ENCODE data around the gene MYH7.

MYH7 gene

DNA sequence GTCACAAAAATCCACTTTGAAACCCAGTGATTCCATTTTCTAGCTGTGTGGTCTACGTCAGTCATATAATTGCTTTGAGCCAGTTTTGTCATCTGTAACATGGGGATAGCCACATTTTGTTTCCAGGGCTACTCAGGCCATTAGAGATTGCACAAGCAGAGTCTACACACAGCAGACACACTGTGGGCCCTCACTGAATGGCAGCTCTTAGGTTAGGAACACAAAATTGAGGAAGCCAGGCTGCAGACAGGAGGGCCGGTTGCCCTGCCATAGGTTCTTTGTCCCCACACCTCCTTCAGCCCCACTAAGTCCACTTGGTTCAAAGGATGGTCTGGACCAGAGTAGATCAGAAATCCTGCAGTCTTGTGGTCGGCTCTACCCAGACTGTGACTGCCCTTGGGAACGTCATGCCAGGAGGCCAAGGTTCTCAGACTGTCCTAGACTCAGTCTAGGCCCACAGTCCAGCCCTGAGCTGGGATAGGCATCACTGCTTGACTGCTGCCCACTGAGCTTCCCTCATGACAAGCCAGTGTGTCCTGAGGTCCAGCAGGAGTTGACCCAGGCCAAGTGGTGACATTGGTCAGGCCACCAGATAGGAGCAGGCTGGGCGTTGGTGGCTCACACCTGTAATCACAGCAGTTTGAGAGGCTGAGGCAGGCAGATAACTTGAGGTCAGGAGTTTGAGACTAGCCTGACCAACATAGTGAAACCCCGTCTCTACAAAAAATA, 3.8 kb upstream of the MYH7 start:
- H3K4me1 Mint-ChIP-seq (ENCODE audit: low read depth) = peaks cover 2% of the 10 kb centered on the region
- H3K4me3 Mint-ChIP-seq = no peak overlapping the region
- no peaks in the 10 kb centered on the region for H3K36me3 Mint-ChIP-seq (ENCODE audit: low read depth)
- no peak overlapping the region for H3K27ac Mint-ChIP-seq
- H3K27me3 Mint-ChIP-seq (ENCODE audit: low read depth) = peaks cover 4% of the 10 kb centered on the region
- H3K9me3 Mint-ChIP-seq = no peaks in the 10 kb centered on the region

DNA sequence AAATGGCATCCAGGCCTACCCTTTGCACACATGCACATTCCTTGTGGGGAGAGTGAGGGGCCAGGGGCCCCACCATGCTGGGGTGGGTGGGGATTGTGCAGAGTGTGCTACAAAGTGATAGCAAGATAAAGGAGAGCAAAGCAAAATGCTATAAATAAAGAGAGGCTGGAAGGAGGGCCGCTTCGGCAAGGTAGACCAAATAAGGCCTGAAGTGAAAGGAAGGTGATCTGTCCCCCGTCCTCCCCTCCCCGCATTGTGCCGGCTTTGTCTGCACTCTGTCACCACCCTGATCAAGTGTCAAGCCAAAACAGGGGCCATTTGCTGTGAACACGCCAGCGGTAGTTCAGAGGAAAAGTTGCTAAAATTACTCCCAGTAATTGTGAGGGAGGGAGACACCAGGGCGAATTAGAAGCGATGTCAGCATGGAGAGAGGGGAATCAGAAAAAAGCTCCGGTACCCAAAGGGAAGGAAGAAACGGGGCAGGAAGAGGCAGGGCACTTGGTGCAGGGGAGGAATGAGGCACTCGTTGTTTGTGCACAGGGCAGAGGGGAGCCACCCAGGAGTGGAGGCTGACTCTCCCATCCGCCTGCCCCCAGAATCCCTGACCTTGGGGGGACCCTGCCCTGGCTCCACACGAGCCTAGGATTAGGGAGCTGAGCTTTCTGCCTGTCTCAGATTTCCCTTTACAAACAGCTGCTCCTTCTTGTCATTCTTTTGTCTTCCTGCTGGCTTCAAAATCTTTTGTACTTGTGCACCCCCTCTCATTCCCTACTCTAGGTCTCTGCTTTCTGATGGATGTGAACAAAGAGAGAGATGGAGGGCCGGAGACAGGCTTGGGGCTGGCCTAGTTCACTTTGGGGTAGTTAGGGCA, 2.9 kb upstream of the MYH7 start:
- no peak overlapping the region for H3K4me3 Mint-ChIP-seq
- H3K27me3 Mint-ChIP-seq (ENCODE audit: low read depth) = peaks cover 4% of the 10 kb centered on the region
- H3K36me3 Mint-ChIP-seq (ENCODE audit: low read depth) = no peaks in the 10 kb centered on the region
- no peak overlapping the region for H3K27ac Mint-ChIP-seq
- no peaks in the 10 kb centered on the region for H3K9me3 Mint-ChIP-seq
- peaks cover 2% of the 10 kb centered on the region for H3K4me1 Mint-ChIP-seq (ENCODE audit: low read depth)

DNA sequence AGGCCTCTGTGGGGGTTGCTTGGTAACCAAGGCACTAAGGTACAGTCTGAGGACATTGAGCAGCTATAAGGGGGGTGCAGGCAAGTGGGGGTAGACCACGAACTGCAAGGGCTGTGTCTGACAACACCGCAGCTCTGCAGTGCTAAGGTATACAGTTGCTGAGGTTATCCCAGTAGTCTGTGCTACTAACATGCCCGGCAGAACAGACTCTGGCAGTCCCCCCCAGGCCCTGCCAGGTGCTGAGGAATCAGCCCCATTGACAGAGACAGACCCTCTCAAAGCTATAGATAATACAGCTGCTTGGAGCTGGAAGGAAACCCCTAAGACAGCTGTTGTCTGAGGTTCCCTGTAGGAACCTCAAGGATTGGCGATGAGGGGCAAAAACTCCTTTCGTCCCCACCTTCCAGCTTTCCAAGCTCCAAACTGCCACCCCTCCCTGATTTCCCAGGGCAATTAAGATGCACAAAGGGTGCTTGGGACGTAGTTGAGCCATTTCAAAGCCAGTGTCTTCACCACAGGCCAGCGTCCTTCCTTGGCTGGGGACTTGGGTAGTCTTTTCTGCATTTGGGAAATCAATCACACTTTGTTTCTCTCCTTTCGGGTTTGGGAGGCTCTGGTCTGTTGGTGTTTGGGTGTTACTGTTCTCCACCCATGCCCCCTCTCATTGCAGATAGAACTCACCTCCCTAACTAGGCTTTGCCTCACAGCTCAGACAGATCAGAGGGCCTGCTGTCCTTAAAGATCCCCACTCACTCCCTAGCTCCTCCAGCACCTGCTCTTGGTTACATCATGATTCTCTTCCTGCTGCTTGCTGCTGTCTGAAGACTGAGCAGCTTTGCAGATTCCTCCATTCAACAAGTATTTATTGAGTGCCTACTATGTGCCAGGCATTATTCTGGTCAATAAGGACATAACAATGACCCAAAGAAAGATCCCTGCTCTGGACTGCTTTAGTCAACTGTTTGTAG, 2.0 kb upstream of the MYH7 start:
- H3K36me3 Mint-ChIP-seq (ENCODE audit: low read depth) = no peaks in the 10 kb centered on the region
- H3K4me3 Mint-ChIP-seq = no peak overlapping the region
- no peaks in the 10 kb centered on the region for H3K9me3 Mint-ChIP-seq
- H3K27me3 Mint-ChIP-seq (ENCODE audit: low read depth) = peaks cover 3% of the 10 kb centered on the region
- no peak overlapping the region for H3K27ac Mint-ChIP-seq
- peaks cover 2% of the 10 kb centered on the region for H3K4me1 Mint-ChIP-seq (ENCODE audit: low read depth)

DNA sequence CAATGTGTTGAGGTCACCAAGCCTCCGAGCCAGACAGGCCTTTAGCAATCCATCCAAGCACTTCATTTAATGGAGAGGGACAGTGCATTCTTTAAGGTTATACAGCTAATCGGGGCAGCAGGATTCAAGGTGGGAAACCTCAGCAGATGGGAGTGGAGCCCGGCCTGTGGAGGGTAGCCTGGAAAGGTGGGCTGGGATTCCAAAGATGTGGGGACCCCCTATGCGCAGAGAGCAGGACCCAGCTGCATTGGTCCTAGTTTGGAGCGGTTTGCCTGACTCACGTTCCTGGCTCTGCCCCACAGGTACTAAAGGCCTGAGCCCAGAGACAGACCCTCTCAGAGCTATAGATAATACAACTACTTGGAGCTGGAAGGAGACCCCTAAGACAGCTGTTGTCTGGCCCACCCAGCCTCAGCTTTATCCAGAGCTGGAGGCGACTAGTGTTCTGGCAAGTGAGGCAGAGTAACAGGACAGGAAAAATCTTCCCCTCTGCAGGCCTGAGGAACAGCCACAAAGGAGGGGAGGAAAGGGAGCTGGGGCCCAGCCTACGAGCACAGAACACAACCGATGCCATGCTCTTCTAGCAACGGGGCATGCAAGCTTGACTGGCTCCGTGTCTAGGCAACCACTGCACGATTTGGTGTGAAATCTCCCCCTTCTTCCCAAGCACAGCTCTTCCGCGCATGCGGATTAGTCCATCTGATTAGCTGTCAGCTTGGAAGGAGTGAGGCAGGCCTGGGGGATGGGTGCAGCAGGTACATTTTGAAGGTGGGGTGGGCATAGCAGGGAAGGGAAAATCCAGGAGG, 1.1 kb upstream of the MYH7 start:
- Mint-ChIP-seq H3K9me3 (no peaks in the 10 kb centered on the region), H3K27me3 (ENCODE audit: low read depth) (no peaks in the 10 kb centered on the region), H3K27ac (no peak overlapping the region), H3K4me3 (no peak overlapping the region), H3K36me3 (ENCODE audit: low read depth) (no peaks in the 10 kb centered on the region), H3K4me1 (ENCODE audit: low read depth) (peaks cover 2% of the 10 kb centered on the region)

DNA sequence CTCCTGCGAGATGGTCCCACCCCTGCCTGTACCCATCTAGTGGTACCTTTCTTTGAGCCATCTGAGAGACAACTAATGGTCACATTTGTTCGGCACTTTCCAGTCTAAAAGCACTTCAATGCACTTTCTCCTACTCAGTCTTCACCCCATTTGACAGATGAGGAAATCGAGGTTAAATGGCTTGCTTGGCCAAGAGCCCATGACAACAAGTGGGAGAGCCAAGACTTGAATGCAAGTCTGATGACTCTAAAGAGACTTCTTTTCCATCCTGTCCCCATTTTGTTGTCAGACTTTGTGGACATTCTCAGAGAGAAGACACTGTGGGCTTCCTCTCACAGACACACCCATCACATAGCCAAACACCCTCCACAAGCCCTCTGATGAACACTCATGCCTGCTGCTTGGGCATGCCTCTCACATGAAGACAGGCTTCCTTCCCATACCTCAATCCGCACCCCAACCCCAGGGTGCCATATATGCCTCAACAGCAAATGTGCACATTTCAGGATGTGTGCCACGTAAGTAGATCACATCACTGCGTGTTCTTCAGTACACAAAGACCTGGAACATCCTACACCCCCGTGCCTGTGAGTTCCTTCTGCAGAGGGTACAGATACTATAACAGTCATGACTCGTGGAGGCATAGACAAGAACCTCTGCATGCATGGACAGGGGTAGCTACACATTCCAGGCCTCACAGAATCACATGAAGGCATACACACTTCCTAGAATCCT, 805 bp downstream of the MYH7 start:
- no peak overlapping the region for H3K4me3 Mint-ChIP-seq
- H3K27me3 Mint-ChIP-seq (ENCODE audit: low read depth) = peaks cover 8% of the 10 kb centered on the region

DNA sequence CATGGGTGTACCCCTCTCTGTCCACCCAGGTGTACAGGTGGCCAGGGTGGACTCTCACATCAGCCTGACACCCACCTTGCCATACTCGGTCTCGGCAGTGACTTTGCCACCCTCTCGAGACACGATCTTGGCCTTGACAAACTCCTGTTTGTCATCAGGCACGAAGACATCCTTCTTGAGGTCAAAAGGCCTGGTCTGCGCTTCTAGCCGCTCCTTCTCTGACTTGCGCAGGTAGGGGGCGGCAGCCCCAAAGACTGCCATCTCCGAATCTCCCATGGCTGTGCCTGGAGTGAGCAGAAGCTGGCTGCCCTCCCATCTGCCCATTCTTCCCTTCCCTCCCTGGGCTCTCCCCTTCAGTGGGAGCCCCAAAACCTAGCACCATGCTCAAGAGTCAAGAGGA, 2.0 kb downstream of the MYH7 start:
- Mint-ChIP-seq H3K4me3 (no peak overlapping the region), H3K4me1 (ENCODE audit: low read depth) (peaks cover 2% of the 10 kb centered on the region), H3K36me3 (ENCODE audit: low read depth) (no peaks in the 10 kb centered on the region), H3K27ac (no peak overlapping the region), H3K9me3 (no peaks in the 10 kb centered on the region), H3K27me3 (ENCODE audit: low read depth) (peaks cover 8% of the 10 kb centered on the region)

More for the DNA sequence above, 805 bp downstream of the MYH7 start:
- Mint-ChIP-seq H3K9me3 (no peaks in the 10 kb centered on the region), H3K27ac (no peak overlapping the region), H3K4me1 (ENCODE audit: low read depth) (peaks cover 2% of the 10 kb centered on the region), H3K36me3 (ENCODE audit: low read depth) (no peaks in the 10 kb centered on the region)

DNA sequence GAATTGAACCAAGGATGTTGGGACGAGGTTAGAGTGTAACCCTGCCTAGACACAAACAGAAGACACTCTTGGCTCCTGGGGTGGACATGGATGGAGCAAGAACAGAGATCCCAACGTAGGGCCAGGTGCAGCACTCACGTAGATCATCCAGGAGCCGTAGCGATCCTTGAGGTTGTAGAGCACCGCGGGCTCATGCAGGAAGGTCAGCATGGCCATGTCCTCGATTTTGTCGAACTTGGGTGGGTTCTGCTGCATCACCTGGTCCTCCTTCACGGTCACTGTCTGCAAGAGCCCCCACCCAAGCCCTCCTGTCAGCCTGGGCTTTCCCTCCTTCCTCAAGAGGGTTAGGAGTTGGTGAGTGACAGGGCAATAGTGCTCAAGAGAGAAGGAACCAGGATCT, 2.5 kb downstream of the MYH7 start:
- peaks cover 2% of the 10 kb centered on the region for H3K4me1 Mint-ChIP-seq (ENCODE audit: low read depth)
- no peak overlapping the region for H3K27ac Mint-ChIP-seq
- no peaks in the 10 kb centered on the region for H3K36me3 Mint-ChIP-seq (ENCODE audit: low read depth)
- peaks cover 8% of the 10 kb centered on the region for H3K27me3 Mint-ChIP-seq (ENCODE audit: low read depth)
- no peak overlapping the region for H3K4me3 Mint-ChIP-seq
- H3K9me3 Mint-ChIP-seq = no peaks in the 10 kb centered on the region

DNA sequence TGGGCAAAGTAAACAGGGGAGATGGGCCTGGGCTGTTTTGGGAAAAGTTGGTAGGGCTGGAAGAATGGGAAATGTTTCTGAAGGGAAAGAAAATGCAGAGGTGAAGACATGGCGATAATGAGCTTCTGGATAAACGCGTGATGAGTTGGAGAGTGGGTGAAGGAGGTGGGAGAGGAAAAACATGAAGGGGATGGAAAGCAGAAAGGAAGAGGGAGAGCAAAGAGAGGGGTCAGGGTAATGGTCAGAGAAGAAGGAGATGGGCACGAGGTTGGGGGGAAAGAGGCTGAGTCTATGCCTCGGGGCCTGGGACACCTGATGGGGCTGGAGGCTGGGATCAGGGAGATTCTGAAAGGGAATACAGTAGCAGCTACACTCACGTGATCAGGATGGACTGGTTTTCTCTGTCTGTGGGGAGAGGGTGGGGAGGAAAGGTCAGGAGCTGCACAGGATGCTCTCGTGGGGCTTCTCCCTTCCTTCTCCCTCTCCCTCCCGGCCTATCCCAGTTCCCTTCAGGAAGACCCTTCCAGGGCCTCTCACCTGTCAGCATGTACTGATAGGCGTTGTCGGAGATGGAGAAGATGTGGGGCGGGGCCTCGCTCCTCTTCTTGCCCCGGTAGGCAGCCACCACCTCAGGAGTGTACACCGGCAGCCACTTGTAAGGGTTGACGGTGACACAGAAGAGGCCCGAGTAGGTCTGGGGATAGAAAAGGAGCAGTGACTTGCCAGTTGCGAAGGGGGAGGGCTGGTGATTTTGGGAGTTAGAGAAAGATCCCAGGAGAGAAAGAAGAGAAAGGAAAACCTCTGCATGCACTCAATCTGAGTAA, 3.1 kb downstream of the MYH7 start:
- no peaks in the 10 kb centered on the region for H3K36me3 Mint-ChIP-seq (ENCODE audit: low read depth)
- H3K27ac Mint-ChIP-seq = no peak overlapping the region
- peaks cover 2% of the 10 kb centered on the region for H3K4me1 Mint-ChIP-seq (ENCODE audit: low read depth)
- no peaks in the 10 kb centered on the region for H3K9me3 Mint-ChIP-seq
- no peak overlapping the region for H3K4me3 Mint-ChIP-seq
- peaks cover 8% of the 10 kb centered on the region for H3K27me3 Mint-ChIP-seq (ENCODE audit: low read depth)

DNA sequence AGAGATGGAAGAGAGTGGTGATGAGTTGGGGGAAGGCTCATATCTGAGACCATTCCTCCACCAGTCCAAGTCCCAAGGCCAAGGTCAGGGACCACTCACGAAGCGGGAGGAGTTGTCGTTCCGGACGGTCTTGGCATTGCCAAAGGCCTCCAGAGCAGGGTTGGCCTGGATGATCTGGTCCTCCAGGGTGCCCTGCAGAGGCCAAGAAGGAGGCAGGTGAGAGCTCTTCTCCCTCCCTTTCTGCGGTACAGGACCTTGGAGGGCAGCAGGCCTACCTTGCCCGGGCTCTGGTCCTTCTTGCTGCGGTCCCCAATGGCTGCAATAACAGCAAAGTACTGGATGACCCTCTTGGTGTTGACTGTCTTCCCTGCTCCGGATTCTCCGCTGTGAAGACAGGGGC, 4.0 kb downstream of the MYH7 start:
- peaks cover 2% of the 10 kb centered on the region for H3K36me3 Mint-ChIP-seq (ENCODE audit: low read depth)
- H3K27ac Mint-ChIP-seq = no peak overlapping the region
- H3K9me3 Mint-ChIP-seq = no peaks in the 10 kb centered on the region
- no peak overlapping the region for H3K4me3 Mint-ChIP-seq
- peaks cover 8% of the 10 kb centered on the region for H3K27me3 Mint-ChIP-seq (ENCODE audit: low read depth)
- H3K4me1 Mint-ChIP-seq (ENCODE audit: low read depth) = peaks cover 2% of the 10 kb centered on the region

DNA sequence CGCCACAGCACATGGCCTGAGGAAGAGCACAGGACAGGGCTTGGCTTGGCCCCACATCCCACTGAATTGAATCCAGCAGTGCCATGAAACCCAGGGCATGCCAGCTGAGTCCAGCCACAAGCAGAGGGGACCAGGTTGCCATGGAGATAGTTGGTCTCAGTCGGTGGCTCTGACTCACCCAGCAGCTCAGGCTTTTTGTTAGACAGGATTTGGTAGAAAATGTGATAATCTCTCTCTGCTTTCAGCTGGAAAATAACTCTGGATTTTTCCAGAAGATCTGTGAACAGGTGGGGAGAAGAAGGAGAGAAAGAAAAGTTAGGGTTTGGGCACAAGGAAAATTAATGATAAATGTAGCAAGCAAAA, 4.8 kb downstream of the MYH7 start:
- Mint-ChIP-seq H3K27ac (no peak overlapping the region), H3K27me3 (ENCODE audit: low read depth) (peaks cover 8% of the 10 kb centered on the region), H3K4me1 (ENCODE audit: low read depth) (peaks cover 2% of the 10 kb centered on the region), H3K9me3 (no peaks in the 10 kb centered on the region), H3K36me3 (ENCODE audit: low read depth) (peaks cover 2% of the 10 kb centered on the region), H3K4me3 (no peak overlapping the region)

DNA sequence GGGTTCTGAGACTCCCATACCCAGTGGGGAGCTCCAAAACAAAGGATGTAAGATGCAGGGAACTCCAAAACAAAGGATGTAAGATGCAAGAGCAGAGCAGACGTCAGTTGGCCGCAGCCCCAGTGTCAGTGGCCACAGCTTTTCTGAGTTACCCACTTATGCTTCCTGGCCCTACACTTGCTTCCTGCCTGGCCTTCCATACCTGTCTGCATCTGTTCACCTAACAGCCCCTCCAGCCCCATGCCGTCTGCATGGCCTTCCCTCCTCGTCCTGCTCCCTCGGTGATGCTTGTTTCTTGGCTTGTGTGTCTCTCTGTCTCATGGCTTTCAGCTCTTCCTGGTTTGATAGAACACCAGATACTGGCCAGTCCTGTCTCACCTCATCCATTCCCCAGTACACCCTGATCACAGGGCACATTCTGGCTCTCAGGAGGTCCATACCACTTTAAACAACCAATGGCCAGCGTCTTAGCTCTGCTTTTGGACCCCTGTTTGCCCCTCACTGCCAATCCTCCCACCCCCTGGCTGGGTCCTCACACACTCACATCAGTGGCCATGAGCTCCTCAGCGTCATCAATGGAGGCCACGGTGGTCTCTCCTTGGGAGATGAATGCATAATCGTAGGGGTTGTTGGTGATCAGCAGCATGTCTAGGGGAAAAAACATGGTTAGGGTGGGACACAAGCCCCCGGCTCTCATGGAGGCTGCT, 5.3 kb downstream of the MYH7 start:
- peaks cover 8% of the 10 kb centered on the region for H3K27me3 Mint-ChIP-seq (ENCODE audit: low read depth)
- peaks cover 2% of the 10 kb centered on the region for H3K4me1 Mint-ChIP-seq (ENCODE audit: low read depth)
- H3K27ac Mint-ChIP-seq = no peak overlapping the region
- H3K4me3 Mint-ChIP-seq = no peak overlapping the region
- no peaks in the 10 kb centered on the region for H3K9me3 Mint-ChIP-seq
- peaks cover 2% of the 10 kb centered on the region for H3K36me3 Mint-ChIP-seq (ENCODE audit: low read depth)
